RWPE2 (cell line): ENCODE measurements around the gene SMYD3.

Experiments
- ATAC-seq: fragments of 200-7000 bp; cut with Tn5 transposase; 3 replicates; pipeline ENCODE4 v1.9.1; 2021; ENCODE audit warnings: low read depth
- DNase-seq: peaks from one replicate; pipeline ENCODE4 v3.0.0-alpha.2; 2020; ENCODE audit warnings: low spot score
- H3K27ac ChIP-seq: fragments of 450-650 bp; 2 replicates; pipeline ENCODE4 v1.5.1; 2017; ENCODE audit warnings: mild to moderate bottlenecking; ENCODE audit not compliant: poor library complexity, severe bottlenecking
- H3K27me3 ChIP-seq: fragments of 250-450 bp; sonication (Bioruptor Pico); 2 replicates; pipeline ENCODE4 v1.5.1; 2021; ENCODE audit warnings: mild to moderate bottlenecking, moderate library complexity; ENCODE audit not compliant: insufficient read depth, poor library complexity, severe bottlenecking
- H3K36me3 ChIP-seq: fragments of 250-450 bp; sonication (Bioruptor Pico); 2 replicates; pipeline ENCODE4 v1.5.1; 2020; ENCODE audit warnings: low read depth, mild to moderate bottlenecking, moderate library complexity
- H3K4me1 ChIP-seq: fragments of 250-450 bp; sonication (Bioruptor Pico); 2 replicates; pipeline ENCODE4 v1.5.1; 2021; ENCODE audit warnings: mild to moderate bottlenecking, moderate library complexity; ENCODE audit not compliant: insufficient read depth, poor library complexity, severe bottlenecking
- H3K4me3 ChIP-seq: fragments of 250-450 bp; sonication (Bioruptor Pico); 2 replicates; pipeline ENCODE4 v1.5.1; 2021; ENCODE audit warnings: mild to moderate bottlenecking, moderate library complexity; ENCODE audit not compliant: severe bottlenecking
- H3K9me3 ChIP-seq: fragments of 250-450 bp; sonication (Bioruptor Pico); 2 replicates; pipeline ENCODE4 v1.5.1; 2021; ENCODE audit warnings: mild to moderate bottlenecking, moderate library complexity; ENCODE audit not compliant: severe bottlenecking
- TF ChIP-seq, protein P1 (sequence below): fragments of 450-650 bp; IDR thresholded peaks from one replicate; pipeline ENCODE4 v1.5.1; 2017; ENCODE audit warnings: mild to moderate bottlenecking, moderate library complexity; ENCODE audit not compliant: poor library complexity, severe bottlenecking

The SMYD3 gene

DNA sequence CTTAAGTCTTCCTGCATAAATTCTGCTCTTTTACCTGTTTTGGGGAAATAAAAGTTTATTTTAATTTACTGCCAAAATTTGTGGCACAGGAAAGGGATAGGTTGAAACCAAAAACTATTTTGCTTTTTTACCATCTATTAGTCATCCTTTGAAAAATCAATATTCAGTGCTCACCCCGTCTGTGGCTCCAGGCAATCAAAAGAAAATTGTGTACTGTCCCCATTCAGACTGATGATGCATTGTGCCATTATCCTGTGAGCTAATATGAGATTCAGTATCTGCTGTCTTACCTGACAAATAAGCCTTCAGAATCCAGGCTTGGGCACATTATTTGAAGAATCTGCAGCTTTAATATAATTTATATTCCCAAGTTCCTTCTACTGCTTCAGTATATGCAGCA lies 701.5 kb downstream of the SMYD3 start:
- no peak overlapping the region for H3K27ac ChIP-seq
- H3K27me3 ChIP-seq: no peaks in the 10 kb centered on the region
- DNase-seq (no peak), ATAC-seq (no peak)
- no peaks in the 10 kb centered on the region for H3K9me3 ChIP-seq
- TF ChIP-seq, protein P1, sequence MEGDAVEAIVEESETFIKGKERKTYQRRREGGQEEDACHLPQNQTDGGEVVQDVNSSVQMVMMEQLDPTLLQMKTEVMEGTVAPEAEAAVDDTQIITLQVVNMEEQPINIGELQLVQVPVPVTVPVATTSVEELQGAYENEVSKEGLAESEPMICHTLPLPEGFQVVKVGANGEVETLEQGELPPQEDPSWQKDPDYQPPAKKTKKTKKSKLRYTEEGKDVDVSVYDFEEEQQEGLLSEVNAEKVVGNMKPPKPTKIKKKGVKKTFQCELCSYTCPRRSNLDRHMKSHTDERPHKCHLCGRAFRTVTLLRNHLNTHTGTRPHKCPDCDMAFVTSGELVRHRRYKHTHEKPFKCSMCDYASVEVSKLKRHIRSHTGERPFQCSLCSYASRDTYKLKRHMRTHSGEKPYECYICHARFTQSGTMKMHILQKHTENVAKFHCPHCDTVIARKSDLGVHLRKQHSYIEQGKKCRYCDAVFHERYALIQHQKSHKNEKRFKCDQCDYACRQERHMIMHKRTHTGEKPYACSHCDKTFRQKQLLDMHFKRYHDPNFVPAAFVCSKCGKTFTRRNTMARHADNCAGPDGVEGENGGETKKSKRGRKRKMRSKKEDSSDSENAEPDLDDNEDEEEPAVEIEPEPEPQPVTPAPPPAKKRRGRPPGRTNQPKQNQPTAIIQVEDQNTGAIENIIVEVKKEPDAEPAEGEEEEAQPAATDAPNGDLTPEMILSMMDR: no peak
- H3K4me1 ChIP-seq: no peaks in the 10 kb centered on the region
- H3K4me3 ChIP-seq: no peak overlapping the region
- no peaks in the 10 kb centered on the region for H3K36me3 ChIP-seq

GRCh38 chr1:245804696-245805095 lies 702.4 kb downstream of the SMYD3 start:
- no peaks in the 10 kb centered on the region for H3K27me3 ChIP-seq
- H3K27ac ChIP-seq: no peak overlapping the region
- ATAC-seq (no peak), DNase-seq (no peak)
- H3K9me3 ChIP-seq: no peaks in the 10 kb centered on the region
- no peak overlapping the region for H3K4me3 ChIP-seq
- H3K36me3 ChIP-seq: no peaks in the 10 kb centered on the region
- H3K4me1 ChIP-seq: no peaks in the 10 kb centered on the region
- TF ChIP-seq, protein P1: no peak

DNA sequence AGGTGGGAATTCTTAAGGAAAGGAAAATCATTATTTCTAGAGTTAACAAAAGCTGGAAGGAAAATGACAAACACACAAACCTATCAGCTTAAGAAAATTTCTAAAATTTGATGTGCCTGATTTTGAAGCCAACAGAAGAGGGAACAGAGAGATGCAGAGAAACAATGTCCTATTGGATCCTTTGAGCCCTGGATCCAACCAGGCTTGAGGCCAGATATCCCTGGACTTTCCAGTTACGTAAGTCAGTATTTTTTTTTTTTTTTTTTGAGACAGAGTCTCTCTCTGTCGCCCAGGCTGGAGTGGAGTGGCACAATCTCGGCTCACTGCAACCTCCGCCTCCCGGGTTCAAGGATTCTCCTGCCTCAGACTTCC lies 703.4 kb downstream of the SMYD3 start:
- no peaks in the 10 kb centered on the region for H3K36me3 ChIP-seq
- H3K9me3 ChIP-seq: no peaks in the 10 kb centered on the region
- no peak overlapping the region for H3K27ac ChIP-seq
- TF ChIP-seq, protein P1: no peak
- H3K4me1 ChIP-seq: no peaks in the 10 kb centered on the region
- no peak overlapping the region for H3K4me3 ChIP-seq
- ATAC-seq: no peak
- H3K27me3 ChIP-seq: no peaks in the 10 kb centered on the region
- no peak for DNase-seq

DNA sequence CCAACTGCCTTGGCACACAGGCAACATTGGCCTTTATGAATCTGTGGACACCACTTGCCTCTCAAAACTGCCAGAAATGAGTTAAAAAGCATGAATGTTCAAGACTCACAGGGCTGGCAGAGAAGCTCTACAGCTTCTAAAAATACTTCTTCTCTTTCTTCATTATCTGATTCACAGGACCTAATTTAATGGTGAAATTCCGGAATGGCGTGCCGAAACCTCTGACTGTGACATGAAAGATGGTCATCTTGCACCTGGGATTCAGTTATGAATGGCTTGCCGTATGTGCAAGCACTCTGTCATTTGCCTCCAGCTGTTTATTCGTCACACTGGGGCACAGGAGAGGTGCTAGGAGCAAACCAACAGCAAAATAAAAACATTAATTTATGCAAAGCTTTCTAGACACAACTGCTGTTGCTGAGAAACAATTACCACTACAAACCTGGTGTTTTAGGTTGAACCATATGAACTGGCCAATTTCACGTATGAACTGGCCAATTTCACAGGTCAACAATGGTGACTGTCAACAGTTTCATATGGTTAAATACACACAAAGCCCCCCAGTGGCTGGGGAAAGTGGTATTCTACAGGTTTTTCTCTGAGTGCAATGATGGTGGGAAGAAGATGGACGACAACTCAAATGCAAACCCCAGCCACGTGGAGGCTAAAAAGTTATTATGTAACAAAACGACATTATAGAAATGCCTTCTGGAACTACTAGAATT lies 704.0 kb downstream of the SMYD3 start:
- Histone ChIP-seq H3K4me1 (no peaks in the 10 kb centered on the region), H3K27ac (no peak overlapping the region), H3K36me3 (no peaks in the 10 kb centered on the region), H3K9me3 (no peaks in the 10 kb centered on the region), H3K4me3 (no peak overlapping the region), H3K27me3 (no peaks in the 10 kb centered on the region)
- ATAC-seq (no peak), DNase-seq (no peak)
- TF ChIP-seq, protein P1: no peak

GRCh38 chr1:245800901-245801605 lies 706.0 kb downstream of the SMYD3 start:
- TF ChIP-seq, protein P1: no peak
- Histone ChIP-seq H3K36me3 (no peaks in the 10 kb centered on the region), H3K27ac (no peak overlapping the region), H3K4me3 (no peak overlapping the region), H3K4me1 (no peaks in the 10 kb centered on the region), H3K9me3 (no peaks in the 10 kb centered on the region), H3K27me3 (no peaks in the 10 kb centered on the region)
- ATAC-seq: no peak
- no peak for DNase-seq
